Measurements from ENCODE around the gene NFE2.
"Not testable (repeated sequence)": the region's sequence is repeated elsewhere in the genome, so short reads cannot be mapped to it uniquely, and the experiment has no call there.

The NFE2 gene

DNA sequence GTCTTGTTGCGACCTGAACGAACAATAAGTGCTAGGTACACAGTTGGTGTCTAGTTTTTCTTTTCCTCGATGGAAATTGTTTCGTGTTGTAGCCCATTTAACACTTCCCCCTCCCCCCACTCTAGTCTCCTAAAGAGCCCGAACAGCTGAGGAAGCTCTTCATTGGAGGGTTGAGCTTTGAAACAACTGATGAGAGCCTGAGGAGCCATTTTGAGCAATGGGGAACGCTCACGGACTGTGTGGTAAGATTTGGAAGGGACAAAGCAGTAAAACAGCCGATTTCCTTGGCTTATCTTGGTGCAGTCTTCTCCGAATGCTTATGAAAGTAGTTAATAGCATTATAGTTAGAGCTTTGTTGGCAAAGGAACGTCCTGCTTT, 19.6 kb downstream of the NFE2 start:
- not testable (repeated sequence) for DNase-seq

- DNase-seq = peak; percentile 96
Measured at GRCh38 chr12:54280468-54281260, 20.2 kb downstream of the NFE2 start, which contains the start of gene HNRNPA1. HNRNPA1 (plus strand) TSS chr12:54280726; CDS start chr12:54280808, 82 bp downstream.

DNA sequence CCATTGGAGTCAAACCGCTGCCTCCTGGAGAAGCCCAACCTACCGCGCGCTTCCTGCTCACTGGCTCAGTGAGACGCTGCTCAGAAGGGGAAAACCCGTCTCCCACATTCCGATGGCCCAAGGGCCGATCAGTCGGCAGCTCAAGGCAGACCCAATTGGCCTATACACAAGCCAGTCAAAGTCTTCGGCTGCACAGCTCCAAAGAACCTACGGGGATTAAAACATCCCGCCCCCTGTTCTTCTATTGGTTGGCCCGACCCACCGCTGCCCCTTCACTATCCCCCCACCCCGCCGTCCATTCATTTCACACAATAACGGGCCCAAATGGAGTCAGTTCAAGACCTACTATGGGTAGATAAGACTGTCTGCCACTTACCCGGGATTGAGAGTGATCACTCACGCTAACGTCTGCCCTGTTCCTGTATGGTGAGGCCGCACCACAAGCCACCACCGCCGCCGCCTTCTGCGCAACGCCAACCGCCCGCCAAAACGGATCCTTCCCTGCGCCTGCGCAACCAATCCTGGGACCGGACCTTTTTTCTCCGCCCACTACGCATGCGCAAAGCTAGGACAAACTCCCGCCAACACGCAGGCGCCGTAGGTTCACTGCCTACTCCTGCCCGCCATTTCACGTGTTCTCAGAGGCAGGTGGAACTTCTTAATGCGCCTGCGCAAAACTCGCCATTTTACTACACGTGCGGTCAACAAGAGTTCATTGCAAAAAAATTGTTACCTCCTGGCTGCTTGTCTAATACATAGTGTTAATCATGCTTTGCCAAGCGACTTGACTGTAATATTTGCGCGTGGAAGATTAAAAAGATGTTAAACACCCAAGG, 21.0 kb downstream of the NFE2 start, which contains the start of gene CBX5:
Gene CBX5, minus strand, starts transcription at position 491 of the 836 bp plus-strand sequence. CDS start 22,472 bp downstream, outside the sequence.
- peak; percentile 98 for DNase-seq

- no peak for DNase-seq
Measured at GRCh38 chr12:54279227-54279631, 21.6 kb downstream of the NFE2 start.

DNA sequence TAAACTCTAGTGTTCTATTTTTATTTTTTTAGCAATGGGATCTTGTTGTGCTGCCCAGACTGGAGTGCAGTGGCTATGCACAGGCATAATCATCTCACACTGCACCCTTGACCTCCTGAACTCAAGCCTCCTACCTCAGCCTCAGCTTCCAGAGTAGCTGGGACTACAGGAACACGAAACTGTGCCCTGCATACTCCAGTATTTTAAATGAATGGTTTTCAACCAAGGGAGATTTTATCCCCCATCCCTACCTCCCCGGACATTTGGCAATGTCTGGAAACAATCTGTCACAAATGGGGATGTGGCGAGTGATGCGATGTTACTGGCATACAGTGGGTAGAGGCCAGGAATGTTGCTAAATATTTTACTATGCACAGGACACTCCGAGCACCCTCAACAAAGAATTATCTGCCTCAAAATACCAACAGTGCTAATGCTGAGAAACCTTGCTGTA, 23.0 kb downstream of the NFE2 start:
- DNase-seq = no peak

- DNase-seq = no peak
Measured at GRCh38 chr12:54276368-54276767, 24.4 kb downstream of the NFE2 start.

DNA sequence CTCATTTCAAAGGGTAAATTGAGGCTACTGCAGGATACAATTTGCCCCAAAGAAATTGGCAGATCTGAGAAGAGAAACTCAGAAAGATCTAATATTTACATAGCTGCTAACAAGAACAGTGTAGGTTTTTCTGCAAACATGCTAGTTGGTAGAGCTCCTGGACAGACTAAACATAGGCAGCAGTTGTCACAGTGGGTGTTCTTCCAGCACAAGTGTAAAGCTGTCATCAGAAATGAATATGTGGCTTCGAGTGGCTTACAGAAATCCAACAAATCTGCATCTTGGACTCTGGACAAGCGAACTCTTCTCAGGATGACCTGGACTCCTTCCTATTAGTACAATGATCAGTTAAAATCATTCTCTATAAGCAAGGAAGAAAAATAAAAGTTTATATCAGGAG, 26.8 kb downstream of the NFE2 start:
- DNase-seq = no peak

- DNase-seq = no peak
Measured at GRCh38 chr12:54272214-54272613, 28.6 kb downstream of the NFE2 start.

DNA sequence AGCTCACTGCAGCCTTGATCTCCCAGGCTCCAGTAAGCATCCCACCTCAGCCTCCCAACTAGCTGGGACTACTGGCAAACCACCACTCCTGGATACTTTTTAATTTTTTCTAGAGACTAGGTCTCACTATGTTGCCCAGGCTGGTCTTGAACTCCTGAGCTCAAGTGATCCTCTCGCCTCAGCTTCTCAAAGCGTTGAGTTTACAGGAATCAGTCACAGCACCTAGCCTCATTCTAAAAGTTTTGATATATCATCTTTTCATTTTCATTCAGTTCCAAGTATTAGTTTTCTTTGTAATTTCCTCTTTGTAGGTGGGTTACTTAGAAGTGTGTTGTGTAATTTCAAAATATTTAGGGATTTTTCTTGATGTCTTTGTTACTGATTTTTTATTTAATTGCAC, 30.5 kb downstream of the NFE2 start:
- no peak for DNase-seq

- DNase-seq = no peak
Measured at GRCh38 chr12:54266852-54267251, 34.0 kb downstream of the NFE2 start.

DNA sequence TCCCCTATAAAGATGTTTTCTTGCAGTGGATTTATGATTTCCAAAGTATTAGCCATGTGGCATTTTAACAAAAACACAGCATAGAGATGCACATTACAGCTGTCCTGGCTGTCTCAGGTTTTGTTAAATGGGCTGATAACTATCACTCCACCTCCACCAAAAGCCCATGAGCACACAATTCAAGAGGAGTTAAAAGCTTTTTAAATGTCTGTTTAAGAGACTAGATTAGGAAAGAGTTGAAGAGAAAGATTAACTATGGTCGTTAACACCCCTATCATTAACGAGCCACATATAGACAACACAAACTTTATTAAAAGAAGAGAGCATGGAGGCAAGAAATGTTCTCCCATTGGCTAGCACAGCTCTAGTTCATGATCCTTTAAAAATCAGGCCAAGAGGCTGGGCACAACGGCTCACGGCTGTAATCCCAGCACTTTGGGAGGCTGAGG, 35.4 kb downstream of the NFE2 start:
- DNase-seq = no peak

GRCh38 chr12:54262403-54262925, 38.4 kb downstream of the NFE2 start:
- no peak for DNase-seq

DNA sequence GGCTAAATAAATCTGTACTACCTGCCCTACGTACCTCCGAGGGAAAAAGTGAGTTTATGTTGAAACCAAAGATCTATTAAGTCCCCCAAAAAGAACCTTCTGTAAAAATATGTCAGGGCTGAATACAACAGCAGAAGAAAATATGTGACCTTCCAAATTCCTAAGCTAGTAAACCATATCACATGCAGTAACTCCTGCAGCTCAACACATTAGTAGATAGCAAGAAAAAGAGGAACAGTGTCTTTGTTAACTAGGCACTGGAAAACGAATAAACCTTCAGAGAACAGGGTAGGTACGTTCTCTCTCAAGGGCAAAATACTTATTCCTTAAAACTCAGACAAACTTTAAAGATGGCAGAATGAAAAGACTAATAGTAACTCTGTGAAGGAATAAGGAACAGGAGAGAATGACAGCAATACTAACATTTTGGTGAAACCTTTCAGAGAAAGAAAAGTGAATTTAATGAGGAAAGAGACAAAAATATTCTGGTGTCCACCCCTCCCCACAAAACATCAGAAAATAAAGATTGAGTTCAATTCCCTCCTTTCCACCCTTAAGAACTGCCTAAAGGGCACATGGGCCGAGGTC, 38.9 kb downstream of the NFE2 start:
- no peak for DNase-seq

- DNase-seq = peak; percentile 90
Measured at GRCh38 chr12:54259194-54260011, 41.4 kb downstream of the NFE2 start.

DNA sequence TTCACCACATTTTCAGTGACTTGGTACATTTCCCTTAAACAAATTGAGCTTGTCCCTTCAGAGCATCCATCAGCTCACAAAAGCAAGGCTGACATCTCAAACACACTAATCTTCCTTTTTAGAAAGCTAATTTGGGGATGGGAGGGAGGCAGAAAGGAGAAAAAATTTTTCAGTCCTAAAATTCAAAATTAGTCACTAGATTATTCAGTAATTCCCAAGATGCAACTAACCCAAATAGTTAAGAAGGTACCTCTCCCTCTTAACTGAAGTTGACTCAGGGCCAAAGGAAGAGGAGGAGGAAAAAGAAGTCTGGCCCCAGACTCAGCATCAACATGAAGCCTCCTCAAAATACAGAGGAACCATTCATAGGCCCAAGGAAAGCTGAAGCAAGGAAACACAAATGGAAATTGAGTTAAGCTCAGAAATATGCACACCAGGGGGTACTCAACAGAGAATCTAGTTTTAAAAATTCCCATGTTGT, 42.6 kb downstream of the NFE2 start:
- DNase-seq = no peak

DNA sequence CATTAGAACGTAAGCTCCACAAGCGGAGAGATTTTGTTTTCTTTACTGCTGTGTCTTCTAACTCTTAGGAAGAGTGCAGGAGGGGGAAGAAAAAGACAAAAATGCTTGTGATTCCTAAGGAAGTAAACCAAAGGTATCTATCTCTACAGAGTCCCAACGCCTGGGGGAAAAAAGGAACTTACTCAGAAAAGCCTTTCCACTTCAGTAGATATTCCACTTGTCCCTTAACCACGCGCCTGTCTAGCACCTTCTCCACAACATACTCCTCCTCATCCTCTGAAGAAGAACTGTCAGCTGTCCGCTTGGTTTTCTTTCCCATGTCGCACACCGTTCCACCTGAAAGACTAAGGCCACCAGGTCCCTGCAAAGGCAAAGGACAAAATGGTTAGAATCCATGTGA, 43.5 kb downstream of the NFE2 start:
- DNase-seq = no peak

DNA sequence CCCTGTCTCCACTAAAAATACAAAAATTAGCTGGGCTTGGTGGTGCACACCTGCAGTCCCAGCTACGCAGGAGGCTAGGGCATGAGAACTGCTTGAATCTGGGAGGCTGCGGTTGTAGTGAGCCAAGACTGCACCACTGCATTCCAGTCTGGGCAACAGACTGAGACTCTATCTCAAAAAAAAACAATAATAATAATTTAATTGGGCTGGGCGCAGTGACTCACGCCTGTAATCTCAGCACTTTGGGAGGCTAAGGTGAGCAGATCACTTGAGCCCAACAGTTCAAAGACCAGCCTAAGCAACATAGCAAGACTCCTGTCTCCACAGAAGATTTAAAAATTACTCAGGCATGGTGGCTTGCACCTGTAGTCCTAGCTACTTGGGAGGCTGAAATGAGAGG, 47.6 kb downstream of the NFE2 start:
- DNase-seq = no peak

DNA sequence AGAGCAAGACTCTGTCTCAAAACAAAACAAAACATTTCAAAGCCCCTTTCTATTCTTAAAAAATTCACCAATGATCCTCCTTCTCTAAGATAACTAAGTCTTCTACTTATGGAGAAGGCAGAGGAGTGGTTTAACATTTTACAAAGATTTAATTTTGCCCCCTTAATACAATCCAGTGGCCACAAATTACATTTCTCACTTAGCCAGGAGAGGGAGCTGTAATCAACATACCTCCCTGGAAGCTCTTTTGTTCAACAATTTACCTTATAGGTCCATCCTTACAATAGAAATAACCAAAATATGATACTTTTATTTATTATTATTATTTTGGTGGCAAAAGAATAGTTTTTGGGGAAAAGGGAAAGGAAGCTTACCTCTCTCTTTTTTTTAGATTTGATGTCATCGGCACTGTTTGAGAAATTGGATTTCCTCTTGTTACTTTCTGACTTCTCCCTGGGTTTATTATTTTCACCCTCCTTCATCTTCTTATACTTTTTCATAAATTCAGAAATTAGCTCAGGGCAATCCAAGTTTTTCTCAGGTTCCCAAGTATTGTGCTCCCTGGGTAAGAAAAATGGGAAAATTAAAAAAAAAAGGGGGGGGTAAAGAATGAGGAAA, 49.0 kb downstream of the NFE2 start:
- no peak for DNase-seq

DNA sequence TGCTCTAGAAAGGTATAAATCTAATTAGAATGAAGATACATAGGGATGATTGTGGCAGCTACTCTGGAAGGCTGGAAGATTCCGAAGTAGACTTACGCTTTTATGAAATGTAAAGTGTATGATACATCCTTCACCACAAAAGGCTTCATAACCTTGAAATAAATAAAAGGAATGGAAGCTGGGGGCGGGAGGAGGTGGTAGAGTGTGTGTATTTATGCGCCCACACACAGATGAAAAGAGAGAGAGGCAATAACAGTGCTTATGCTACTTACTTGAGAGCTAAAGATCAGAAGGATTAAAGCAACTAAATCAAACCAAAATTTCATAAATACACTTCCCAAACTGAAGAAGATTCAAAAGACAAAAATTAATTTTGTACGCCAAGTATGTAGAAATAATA, 51.3 kb downstream of the NFE2 start:
- no peak for DNase-seq

DNA sequence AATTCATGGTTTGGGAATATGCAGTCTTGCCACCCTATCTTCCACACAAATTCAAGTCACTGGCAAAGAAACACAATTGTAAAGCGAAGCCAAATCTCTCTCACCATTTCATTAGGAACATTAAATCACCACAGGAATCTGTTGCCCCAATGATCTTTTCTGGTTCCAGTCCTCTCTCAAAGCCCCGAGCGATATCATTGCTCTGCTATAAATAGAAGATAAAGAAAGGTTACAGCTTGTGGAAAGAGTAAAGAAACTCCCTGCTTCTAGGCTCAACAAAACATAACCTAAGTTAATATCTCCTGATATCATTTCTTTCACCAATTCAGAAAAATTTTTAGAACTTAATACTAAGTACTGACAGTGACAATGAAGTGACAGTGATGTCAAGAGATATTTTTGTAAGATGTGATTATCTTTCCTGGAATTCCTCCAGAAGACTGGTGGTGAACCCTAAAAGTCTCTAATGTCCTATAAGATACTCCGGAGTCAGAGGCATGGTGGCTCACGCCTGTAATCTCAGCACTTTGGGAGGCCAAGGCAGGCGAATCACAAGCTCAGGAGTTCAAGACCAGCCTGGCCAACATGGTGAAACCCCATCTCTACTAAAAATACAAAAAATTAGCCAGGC, 54.7 kb downstream of the NFE2 start:
- DNase-seq = no peak
